ENCODE measurements around the gene DLG1.
"Not testable (repeated sequence)": the region's sequence is repeated elsewhere in the genome, so short reads cannot be mapped to it uniquely, and the experiment has no call there.

Gene DLG1

DNA sequence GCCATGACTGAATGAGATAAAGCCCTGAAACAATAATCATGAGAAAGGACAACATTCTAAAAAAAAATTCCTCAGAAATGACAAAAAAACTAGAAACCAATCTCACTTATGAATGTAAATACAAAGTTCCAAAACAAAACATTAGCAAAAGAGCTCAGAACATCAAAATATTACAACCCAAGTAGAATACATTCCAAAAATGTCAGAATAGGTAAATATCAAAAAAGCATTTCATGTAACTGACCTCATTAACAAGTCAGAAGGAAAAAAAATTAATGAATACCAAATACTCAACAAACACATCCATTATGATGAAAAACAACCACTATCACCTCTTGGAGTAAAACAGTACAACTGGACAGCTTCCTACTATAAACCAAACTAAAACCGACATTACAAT is 93.1 kb downstream of the DLG1 start:
- DNase-seq = no peak

DNA sequence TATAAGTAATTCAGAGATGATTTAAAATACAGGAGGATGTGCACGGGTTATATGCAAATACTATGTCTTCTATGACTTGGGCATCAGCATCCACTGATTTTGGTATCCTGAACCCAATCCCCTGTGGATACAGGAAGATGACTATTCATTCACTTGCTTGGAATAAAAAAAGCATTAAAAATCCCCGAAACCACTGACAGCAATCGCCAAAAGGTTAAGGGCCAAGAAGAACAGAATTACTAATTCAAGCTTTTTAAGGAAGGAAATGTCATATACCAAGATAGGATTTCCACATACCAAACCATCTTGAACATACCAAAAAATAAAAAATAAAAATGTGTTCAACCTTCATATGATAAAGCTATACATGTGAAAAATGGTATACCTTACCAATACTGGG is 93.7 kb downstream of the DLG1 start:
- no peak for DNase-seq

DNA sequence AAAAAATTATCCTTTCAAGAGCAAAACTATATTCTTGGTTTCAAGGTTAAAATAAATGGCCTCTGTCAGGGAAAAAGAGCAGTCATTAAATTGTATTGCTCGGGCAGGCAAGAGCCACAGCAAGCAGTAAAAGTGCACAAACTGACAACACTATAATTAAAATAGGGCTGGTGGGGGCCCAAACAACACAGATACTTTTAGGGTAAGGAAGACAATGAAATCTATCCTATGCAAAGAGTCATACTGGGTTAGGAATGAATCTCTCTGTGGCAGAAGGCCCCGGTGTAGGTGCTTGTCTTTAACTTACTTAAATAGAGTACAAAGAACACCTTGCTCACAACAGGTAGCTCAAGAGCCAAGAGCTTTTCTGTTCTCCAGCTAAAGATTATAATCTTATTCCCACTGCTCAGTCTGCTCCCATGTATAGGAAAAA is 94.7 kb downstream of the DLG1 start:
- no peak for DNase-seq

DNA sequence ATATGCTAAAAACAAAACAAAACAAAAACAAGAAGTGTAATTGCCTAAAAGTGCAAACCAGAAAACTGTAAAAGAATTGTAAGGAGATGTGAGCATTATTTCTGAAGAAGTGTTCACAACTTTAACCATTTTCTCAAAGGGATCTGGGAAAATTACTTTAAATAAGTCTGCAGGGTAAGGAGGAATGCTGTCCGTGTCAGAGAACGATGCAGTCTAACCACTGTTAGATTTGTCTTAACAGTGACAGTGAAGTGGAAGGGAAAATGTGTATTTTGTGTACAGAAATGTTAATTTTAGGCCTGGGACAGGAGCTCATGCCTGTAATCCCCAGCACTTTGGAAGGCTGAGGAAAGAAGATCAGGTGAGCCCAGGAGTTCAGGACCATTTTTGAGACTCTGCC is 95.7 kb downstream of the DLG1 start:
- DNase-seq = no peak

DNA sequence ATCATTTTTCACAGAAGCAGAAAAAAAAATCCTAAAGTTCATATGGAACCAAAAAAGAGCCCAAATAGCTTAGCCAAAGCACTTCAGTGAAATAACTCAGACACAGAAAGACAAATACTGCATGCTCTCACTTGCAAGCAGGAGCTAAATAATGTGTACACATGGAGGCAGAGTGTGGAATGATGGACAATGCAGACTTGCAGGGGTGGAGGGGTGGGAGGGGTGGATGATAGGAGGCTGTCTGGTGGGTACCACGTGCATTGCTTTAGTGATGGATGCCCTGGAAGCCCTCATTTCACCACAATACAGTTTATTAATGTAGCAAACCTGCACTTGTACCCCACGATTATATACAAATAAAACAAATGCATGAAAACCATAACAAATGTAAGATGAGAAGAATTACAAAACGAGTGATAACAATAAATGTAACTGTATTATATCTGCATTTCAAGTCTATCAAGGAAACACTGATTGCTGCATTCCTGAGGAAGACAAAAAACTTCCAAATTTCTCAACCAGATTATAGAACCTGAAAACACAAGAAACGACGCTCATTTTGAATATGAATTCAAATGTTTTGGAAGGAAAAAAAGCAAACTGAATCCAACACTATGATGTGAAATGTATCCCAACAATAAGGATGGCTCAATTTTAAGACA is 96.5 kb downstream of the DLG1 start:
- DNase-seq = no peak

DNA sequence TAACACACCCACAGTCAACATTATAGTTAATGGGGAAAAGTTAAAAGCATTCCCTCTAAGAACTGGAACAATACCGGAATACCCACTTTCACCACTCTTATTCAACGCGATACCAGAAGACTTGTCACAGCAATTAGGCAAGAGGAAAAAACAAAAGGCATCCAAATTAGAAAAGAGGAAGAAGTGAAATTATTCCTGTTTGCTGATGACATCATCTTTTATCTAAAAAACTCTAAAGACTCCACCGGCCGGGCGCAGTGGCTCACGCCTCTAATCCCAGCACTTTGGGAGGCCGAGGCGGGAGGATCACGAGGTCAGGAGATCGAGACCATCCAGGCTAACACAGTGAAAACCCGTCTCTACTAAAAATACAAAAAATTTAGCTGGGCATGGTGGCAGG is 97.6 kb downstream of the DLG1 start:
- DNase-seq = not testable (repeated sequence)

DNA sequence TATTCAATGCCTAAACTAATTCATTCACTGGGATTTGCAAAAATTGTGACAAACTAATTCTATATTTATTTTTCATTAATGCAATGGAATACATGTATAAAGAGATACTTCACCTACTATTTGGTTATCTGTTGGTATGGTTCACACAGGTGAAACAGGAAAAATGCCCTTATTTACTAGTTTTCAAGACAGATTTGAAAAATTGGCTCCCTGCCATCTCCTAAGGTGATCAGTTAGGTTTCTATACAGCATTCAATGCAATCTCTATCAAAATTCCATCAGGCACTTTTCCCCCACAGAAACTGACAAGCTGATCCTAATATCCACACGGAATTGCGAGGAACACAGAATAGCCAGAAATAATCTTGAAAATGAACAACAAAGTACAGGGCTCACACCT is 101.1 kb downstream of the DLG1 start:
- DNase-seq = no peak

DNA sequence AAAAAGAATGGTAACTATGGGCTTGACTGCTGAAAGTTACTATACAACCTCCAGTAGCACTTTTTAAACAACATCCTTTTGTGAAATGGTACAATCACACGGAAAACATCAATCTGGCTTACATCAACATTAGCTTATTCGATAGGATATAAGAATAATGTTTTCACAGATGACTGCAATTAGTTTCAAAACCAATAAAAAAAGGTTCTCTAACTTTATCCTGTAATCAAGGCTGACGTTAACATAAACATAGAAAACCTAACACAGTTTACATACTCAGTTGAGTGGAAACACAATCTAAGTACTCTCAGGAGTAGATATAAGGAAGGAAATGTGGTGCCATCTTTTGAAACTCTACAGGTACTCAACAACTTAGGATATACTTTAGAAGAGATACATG is 102.2 kb downstream of the DLG1 start:
- no peak for DNase-seq

DNA sequence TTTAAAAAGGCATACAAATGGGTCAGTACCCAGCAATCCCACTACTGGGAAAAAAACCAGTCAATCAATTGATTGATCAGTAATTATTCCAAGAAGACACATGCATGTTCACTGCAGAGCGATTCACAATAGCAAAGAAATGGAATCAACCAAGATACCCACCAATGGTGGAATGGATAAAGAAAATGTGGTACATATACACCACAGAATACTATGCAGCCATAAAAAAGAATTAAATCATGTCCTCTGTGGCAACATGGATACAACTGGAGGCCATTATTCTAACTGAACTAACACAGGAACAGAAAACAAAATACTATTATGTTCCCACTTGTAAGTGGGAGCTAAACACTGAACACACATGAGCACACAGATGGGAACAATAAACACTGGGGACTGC is 103.1 kb downstream of the DLG1 start:
- DNase-seq = no peak

DNA sequence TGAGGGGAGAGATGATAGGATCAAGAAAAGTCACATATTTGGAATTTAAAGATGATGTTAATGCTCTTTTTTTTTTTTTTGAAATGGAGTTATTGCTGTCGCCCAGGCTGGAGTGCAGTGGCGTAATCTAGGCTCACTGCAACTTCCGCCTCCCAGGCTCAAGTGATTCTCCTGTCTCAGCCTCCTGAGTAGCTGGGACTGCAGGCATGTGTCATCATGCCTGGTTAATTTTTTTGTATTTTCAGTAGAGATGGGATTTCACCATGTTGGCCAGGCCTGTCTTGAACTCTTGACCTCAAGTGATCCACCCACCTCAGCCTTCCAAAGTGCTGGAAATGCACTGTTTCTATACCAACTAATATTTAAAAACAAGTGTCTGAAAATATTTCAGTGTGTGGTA is 104.7 kb downstream of the DLG1 start:
- not testable (repeated sequence) for DNase-seq

DNA sequence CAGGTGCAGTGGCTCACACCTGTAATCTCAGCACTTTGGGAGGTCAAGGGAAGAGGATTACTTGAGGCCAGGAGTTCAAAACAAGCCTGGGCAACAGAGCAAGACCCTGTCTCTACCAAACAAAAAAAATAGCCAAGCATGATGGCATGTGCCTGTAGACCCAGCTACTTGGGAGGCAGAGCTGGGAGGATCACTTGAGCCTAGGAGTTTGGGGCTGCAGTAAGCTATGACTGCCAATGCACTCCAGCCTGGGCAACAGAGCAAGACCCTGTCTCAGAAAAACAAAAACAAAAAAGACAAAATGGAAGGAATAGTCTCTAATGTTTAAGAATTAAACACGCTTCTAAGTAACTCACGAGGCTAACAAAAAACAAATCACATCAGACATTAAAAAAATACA is 106.5 kb downstream of the DLG1 start:
- no peak for DNase-seq

DNA sequence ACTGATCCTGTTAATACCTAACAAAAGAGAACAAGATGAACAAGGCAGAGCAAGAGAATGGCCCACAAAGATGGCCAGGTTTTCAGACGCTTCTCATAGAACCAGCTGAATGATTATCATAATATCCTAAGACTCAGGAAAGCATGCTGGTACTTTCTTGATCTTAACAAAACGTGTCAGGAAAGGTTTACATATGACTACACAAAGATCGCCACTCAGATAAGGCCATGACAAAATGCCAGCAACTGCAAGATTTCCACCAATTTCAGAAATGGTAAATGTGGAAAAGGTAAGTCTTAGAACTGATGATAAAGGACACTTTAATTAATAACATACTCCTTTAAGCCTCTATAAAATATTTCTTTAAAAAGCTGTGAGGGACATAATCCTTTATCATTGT is 108.8 kb downstream of the DLG1 start:
- DNase-seq = no peak

DNA sequence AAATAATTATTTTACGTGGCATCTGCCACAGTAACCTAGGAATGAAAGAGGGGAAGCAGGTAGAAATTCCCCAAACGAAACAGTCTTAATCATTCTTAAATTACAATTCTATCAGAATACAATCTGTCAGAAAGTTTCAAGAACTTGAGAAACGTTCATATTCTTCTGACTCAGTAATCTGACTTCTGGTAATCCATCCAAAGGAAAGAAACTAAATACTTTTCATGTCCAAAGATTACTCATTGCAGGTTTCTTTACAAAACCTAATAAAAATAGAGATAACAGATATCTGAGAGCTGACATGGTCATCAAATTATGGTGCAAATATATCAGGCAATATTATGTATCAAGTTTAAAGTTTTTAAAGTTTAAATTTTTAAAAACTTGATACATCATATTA is 109.4 kb downstream of the DLG1 start:
- no peak for DNase-seq

DNA sequence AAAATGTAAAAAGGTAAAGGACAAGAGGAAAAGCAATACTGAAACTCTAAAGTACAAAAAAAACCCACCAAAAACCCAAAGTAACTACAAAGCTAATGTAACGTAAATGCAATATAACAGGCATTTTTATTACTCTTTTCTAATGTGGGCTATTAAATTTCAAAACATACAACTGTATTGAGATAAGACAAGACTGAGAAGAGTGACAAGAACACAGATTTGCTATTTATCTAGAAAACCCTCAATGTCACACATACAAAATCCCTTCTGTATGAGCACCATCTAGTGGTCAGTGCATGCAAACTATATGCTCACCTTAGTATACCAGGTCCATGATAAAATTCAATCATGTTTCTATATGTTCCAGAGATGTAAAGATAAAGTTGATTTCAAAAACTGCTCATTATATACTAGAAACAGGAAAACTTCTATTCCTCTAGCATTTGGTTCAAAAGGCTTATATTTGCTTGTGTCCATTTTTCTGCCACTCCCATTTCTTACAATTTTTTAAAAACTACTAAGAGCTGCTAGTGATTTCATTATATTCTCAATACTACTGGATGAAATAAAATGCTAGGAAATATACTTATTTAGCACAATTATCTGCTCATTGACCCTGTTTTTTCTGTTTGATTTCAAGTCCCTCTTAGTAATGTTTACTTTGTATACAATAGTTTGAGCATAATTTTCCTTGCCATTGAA is 111.4 kb downstream of the DLG1 start:
- peak; percentile 78 for DNase-seq

DNA sequence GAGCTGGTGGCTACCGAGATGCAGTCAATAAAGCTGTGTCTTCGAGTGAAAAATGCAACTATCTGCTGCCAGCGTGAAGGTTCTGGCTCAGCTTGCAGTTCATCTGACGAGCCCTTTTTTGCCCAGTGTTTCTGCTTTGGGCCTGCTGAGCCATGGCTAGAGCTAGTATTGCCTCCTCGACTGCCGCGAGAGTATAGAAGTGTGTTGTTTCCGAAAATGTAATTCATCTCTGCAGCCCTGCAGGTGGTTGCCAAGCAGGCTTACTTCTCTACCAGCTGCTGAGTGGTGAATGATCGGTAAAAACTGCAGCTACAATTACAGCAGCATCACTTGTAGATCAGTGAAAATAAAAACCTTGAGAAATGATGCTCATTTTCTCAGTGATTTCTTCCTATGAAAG is 114.8 kb downstream of the DLG1 start:
- peak; percentile 91 for DNase-seq

DNA sequence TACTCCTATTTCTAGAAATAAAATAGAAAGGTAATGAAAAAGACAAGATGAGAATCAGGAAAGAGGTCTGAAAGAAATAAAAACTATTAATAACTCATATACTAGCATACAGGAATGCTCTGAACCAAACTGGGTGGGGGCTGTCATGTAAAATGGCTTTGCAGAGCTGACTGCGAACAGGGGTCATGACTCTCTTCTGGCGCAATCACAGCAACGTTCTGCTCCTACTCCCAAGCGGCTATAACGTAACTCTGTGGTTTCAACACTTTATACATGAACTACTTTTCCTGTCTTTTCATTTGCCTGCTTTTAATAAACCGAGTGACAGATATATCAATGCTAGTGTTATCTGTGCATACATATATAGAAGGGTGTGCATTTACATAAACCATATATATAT is 116.7 kb downstream of the DLG1 start:
- DNase-seq = no peak

DNA sequence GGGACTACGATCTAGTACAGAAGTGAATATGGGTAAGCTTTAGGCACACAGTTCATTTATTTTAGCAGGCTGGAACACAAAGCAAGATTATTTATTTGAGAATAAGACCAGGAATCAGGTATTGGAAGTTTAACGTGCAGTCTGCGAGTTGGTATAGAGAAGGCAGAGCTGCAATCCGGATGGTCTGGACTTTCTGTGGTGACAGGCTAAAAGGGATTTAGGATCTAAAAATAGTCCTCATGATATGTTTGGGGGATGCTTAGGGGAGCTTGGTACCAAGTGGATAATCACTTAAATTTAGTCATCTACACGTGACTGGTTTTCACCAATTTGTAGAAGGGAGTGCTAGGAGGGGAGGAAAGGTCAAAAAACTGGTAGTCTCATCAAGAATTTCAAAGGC is 119.4 kb downstream of the DLG1 start:
- no peak for DNase-seq

DNA sequence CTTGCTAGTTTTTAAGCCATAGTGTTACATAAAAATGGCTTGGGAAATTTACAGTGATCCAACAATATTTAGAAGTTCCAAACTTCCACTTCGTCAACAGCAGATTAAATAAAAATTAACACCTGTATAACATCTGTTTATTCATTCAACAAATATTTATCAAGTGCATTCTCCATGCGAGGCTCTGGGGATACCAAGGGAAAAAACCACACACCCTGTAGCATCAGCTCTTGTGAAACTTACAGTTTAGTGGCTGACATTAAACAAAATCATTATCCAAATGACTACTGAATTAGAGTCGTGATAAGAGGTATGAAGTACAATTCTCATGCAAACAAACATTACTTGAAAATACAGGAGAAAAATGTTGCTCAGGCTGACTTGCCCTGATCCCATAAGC is 122.9 kb downstream of the DLG1 start:
- DNase-seq = no peak

DNA sequence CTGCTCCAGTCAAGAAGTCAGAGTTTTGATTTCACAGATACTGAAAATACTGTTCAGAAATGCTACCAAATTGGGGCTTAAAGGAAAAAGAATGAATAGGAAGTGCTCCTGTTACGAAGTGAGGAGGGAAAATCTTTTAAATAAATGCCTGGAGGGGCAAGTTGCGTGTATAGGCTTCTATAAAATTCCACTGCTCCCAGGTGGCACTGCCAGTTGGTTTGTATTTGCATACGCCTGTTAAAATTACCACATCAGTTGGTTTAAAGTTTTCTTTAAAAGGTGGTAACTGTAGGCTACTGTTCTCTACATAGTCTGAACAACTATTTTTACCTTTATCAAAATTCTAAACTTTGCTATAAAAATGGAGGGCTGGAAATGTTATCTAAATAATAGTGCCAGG is 123.5 kb downstream of the DLG1 start:
- DNase-seq = no peak

DNA sequence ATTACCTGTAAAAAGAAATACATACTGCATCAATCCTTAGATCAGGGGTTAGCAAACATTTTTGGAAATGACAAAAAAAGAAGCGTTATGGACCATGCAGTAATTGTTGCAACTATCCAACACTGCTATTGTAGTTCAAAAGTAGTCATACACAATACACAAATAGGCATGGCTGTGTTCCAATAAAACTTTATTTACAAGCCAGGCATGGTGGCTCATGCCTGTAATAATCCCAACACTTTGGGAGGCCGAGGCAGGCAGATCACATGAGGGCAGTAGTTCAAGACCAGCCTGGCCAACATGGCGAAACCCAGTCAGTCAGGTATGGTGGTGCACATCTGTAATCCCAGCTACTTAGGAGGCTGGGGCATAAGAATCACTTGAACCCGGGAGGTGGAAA is 124.8 kb downstream of the DLG1 start:
- DNase-seq = no peak

DNA sequence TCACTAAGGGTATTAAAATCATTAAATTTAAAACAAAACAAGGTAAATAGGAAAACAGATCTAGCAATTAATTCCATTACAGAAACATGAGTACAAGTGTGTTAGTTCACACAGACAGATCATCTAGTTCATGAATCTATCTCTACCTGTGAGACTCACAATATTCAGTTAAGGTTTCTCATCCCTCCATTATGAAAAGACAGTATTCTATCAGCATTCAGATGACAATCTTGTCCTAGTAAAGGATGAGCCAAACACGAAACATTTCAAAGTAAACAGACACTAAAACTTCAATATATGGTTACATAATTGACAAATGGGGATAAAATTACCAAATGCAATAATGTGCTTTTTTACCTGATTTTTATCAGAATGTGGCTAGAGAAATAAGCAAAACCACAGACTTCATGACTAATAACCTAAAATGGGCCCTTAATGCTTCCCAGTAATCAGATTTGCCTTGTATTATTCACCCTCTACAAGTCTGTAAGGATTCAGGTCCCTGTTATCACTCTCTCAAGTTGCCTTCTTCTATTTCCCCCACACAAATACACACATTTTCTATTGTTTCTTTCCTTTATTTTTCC is 126.8 kb downstream of the DLG1 start:
- DNase-seq = no peak

DNA sequence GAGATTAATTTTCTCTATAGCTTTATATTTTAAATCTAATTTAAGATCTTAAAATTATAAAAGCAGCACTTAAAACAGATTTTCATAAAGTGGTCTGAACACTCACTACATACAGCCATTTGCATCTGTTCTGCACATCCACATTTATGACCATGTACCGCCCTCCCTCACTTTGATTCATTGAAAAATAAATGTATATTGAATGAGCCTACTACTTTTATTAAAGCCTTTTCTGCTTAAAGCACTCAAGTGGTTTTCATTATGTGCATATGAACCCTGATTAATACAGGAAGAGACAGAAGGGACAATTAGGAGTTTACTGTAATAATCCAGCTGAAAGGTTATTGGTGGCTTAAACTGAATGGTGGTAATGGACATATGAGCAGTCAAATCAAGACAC is 129.4 kb downstream of the DLG1 start:
- DNase-seq = no peak

DNA sequence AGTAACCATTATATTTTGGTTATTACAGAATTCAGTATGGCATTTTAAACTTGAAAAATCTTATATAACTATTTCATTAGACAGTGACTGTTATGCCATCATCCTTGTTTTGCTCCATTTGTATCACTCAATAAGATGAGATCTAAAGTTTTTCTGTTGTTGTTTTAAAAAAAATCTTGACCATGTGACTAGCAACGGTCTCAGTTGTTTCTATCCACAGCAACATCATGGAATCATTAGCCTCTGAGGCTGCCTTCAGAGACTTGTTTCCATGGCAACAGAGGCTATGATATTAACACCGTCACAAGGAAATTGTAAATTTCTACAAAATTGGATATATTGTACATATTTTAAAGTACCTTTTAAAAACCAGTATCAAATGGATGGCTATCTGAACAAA is 129.8 kb downstream of the DLG1 start:
- DNase-seq = no peak

DNA sequence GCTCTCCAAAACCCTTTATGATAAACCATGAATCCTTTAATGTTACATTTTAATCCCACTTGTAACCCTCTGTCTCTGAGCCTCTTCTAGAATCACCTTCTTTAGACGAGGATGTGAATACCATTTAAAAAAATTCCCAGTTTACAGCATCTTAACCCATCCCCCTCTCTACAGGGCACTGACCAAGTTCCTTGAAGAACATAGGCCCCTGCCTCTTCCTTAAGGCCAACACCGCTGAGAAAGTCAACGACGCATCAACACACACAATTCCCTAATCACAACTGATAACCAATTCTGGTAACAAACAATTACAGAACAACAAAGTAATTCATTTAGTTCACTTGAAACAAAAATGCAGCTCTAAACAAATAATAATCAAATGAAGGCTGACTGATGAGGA is 130.3 kb downstream of the DLG1 start:
- DNase-seq = no peak

DNA sequence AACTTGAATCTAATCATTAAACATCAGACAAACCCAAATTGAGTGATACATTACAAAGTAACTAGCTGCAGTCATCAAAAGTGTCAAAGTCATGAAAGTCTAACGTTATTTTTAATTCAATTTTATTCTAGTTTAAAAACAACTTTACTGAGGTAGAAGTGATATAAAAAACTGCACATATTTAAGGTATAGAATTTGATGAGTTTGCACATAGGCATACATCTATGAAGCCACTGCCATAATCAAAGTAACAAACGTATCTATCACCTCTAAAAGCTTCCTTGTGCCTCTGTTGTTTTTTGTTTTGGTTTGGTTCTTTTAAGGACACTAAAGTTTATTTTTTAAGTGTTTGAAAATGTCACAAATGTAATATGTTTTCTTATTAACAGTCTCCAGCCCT is 130.9 kb downstream of the DLG1 start:
- no peak for DNase-seq
